Fibroblast of skin of back (primary cell): ENCODE measurements around the gene USP15.

ENCODE experiments used
- DNase-seq: peaks from one replicate; pipeline ENCODE4 v3.0.0-alpha.2; 2013

The USP15 gene

DNA sequence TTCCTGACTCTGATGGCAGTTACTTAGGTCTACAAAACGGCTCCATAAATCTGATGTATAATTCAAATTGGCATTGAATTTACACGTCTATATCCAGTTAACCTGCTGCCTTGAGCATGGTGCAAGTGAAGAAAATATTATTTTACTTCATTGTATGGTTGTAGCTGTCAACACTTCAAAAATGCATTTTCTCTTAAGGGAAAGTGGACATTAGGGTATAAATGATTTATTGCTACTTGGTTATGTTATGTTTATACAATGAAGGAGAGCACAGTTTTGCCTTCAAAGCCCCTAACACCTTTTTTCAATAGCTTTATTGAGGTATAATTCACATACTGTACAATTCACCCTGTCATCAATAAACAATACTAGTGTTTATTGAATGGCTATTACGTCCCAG is 2.0 kb upstream of the USP15 start:
- DNase-seq, result no peak

DNA sequence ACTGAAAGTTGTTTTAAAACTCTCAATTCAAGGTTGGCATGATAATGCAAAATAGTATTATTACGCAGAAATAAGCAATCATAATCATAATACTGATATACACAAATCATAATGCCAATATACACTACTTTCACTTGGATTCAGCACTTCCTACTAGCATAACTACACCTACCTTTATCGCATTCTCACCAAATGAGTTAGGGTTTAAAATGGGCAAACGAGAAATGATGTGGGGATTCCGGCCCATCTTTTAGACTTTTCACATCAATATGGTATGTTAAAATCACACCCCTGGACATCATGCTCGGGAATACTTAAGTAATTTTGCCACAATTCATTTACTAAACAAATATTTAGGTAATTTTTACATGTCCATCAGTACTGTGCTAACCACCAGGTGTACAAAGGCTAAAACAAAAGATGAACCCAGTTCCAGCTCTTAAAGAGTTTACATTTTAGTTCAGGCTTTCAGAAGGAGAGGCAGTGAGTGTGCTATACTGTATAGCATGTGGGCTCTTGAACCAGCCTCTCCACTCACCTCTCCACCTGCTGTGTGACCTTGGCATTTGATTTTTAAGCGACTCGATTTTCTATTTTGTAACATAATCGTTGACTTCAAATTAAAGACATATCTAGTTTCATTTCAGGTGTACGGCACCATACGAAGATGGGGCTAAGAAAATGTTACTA is 1.1 kb upstream of the USP15 start:
- DNase-seq, result no peak

DNA sequence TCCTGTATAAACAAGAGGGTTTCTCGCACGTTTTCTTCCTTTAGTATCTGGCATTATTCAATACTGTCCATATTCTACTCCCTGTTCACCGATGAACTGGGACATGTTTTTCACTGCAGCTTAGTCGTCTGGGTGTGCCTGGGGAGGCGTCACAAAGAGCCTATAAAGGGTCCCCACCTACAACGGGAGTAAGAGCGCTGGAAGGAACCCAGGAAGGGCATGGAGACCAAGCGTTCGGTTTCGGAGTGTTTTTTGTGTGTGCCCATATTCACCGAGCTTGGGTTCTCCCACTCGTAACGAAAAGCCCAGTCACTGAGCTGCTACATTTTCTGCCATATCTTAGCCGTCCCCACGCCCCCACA is 592 bp upstream of the USP15 start:
- DNase-seq, result no peak

DNA sequence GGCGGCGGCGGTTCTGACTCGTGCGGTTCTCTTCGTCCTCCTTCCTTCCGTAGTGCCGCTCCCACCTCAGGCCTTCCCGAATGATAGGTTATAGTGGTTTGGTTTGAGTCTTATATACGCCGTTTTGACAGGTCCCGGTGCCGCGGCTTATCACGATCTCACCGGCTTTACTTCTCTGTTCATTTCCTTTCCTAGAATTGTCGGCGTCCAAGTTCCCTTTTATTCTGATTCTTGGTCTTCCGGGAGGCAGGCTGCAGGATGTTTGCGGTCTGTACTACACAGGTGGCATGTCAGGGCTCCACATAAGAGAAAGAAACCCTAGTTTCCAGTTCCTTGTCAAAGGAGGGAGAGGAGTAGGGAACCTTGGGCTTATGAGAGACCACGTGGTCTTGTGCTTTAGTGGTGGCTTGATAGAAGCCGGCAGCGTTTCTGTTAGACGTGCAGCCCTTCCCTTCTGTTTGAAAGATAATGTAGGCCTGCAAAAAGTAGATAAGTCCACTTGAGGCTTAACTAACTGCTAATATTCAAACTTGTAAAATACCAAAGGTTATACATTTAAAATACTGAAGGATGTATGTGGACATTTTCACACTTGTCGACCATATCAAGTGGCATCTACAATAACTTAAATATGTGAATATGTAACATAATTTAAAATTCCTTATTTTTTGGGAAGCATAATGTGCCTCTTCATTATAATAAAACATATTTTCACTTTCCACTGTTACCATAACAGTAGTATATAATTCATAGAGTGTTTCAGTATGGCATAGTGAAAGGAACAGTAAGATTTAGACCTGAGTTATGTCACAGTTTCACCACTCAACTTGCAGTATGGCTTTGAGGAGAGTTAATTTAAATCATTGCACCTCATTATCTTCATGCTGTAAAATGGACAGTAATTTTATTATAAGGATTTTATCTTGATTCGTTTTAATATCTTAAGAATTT is 804 bp downstream of the USP15 start:
- DNase-seq, result peak; percentile 32

DNA sequence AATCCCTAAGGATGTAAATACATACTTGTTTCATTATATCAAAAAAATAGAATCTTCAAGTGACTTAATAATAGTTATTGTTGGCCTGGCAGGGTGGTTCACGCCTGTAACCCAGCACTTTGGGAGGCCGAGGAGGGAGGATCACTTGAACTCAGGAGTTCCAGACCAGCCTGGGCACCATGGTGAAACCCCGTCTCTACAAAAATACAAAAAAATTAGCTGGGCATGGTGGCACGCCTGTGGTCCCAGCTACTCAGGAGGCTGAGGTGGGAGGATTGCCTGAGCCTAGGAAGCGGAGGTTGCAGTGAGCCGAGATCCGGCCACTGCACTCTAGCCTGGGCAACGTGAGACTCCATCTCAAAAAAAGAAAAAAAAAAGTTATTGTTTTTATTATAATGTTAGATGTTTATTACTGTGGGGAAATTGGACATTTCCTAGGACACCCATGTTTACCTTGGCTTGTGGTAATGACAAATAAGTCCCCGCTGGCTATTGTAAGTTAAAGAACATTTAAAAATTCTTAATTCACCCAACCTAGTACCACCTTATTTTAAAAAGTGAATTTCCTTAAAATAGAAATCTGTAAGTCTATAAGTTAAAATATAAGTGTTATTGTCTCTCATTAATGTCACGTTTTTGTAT is 1.8 kb downstream of the USP15 start:
- DNase-seq, result no peak

DNA sequence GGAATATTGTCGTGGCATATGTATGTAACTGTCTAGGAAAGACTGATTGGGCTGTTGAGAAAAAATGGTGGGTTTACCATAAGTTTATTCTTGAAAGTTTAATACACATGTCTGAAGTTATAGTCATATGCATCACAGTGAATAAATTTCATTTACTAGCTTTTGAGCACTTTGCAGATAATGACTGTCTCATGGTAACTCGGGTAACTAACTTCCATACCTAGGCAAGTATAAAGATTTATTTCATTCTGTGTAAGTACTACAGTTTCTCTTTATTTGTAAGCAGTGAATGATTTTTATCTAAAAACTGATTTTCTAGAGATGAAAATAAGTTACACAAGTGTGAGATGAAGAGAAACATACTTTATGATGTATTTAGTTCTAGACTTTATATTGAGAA is 3.0 kb downstream of the USP15 start:
- no peak for DNase-seq

DNA sequence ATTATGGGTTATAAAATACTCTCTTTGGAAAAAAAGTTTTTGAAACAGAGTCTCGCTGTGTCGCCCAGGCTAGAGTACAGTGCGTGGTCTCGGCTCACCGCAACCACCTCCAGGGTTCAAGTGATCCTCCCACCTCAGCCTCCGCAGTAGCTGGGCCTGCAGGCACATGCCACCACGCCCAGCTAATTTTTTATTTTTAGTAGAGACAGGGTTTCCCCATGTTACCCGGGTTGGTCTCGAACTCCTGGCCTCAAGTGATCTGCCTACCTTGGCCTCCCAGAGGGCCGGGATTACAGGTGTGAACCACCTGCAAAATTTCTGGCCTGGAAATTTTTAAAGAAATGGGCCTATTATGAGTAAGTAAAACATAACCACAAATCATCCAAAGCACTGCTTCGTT is 3.8 kb downstream of the USP15 start:
- no peak for DNase-seq

DNA sequence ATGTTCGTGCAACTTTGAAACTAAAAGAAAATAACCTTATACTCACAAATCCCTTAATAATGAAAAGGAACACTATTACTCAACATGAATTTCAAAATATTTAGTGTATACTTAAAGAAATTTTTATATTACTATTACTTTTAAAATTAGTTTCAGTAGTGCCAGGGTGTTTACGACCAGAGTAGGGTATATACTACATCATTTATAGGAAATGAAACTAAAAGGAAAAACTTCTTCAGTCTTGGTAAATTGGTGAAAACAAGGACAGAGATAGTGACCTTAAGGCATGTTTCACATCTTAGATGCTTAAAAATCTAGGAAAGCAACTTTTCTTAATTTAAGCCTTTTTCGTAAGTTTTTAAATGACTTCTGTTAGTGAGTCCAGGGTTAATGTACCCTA is 4.5 kb downstream of the USP15 start:
- DNase-seq, result no peak

DNA sequence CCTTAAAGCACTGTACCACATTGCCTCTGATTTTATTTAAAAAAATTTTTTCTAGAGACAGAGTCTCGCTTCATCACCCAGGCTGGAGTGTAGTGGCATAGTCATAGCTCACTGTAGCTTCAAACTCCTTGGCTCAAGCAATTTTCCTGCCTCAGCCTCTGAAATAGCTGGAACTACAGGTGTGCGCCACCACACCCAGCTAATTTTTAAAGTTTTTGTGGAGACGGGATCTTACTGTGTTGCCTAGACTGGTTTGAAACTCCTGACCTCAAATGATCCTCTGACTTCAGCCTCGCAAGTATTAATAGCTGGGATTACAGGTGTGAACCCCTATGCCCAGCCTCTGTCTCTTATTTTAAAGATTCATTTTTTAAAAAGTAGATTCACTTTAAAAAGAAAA is 5.3 kb downstream of the USP15 start:
- no peak for DNase-seq

DNA sequence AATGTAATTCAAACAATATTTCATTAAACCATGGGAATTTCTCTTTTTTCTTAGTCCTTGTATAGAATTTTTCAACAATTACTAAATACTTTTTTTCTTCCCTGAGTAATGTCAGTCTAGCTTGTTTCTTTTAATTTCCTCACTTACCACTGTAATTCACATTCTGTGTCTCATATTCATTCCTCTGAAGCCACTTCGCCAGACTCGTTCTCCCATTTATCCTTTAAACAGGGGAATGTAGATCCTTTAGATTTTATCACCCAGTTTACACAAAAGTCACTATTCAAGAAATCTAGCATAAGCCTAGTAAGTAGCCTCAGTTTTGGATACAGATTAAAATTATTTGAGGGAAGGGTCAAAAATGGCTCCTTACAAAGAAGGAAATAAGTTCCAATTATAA is 6.8 kb downstream of the USP15 start:
- no peak for DNase-seq

DNA sequence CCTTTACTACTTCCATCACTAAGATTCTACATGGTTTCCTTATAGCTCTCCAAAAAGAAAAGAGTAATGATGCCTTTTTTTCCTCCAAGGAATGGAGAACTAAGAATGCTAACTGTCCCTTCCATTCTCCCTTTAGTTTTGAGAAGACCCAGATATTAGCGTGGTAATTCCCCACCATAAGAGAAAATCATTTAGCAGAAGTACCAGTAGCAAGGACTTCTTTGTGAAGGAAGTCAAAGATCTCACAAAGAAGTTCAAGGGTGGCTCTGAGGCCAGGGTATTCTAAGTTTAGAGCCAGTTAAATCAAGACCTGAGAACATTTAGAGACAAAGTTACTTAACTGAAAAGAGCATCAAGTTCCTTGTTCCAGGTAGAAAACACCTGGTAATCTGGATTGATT is 7.3 kb downstream of the USP15 start:
- no peak for DNase-seq

DNA sequence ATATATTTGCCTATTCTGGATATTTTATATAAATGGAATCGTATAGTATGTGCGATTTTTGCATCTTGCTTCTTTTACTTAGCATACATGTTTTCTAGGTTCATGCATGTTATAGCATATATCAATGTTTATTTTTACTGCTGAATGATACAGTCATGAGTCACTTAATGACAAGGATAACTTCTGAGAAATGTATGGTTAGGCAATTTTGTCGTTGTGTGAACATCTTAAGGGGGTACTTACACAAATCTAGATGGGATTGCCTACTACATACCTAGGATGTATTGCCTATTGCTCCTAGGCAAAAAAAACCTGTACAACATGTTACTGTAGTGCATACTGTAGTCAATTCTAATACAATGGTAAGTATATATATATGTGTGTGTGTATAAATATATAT is 8.8 kb downstream of the USP15 start:
- peak; percentile 80 for DNase-seq

DNA sequence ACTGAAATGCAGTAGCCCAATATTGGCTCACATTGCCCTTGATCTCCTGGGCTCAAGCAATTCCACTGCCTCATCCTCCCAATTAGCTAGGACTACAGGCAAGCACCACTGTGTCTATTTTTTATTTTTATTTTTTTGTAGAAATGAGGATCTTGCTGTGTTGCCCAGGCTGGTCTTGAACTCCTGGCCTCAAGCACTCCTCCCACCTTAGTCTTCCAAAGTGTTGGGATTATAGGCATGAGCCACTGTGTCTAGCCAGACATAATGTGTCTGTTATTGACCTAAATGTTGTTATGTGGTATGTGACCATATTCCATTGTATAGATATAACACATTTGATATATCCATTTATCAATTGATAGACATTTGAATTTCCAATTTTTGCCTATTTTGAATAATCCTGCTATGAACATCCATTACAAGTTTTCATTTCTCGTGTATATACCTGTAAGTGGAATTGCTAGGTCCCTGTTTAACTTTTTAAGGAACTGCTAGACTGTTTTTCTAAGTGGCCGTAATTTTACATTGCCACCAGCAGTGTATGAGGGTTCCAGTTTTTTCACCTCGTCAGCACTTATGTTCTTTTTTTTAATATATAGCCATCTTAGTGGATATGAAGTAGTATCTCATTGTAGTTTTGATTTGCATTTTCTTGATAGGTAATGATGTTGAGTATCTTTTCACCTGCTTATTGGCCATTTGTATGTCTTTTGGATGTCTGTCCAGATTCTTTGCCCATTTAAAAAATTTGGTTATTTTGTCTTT is 9.4 kb downstream of the USP15 start:
- no peak for DNase-seq

DNA sequence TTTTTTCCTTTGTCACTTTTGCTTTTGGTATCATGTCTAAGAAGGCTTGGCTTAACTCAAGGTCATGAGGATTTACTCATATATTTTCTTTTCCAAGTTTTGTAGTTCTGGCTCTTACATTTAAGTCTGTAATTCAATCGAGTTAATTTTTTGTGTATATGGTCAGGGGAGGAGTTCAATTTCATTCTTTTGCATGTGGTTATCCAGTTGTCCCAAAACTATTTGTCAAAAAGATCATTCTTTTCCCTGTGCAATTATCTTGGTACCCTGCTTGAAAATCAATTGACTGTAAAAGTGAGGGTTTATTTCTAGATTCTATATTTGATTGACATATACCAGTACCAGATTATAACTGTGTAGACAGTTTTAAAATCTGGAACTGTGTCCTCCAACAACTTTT is 10.2 kb downstream of the USP15 start:
- DNase-seq, result no peak

DNA sequence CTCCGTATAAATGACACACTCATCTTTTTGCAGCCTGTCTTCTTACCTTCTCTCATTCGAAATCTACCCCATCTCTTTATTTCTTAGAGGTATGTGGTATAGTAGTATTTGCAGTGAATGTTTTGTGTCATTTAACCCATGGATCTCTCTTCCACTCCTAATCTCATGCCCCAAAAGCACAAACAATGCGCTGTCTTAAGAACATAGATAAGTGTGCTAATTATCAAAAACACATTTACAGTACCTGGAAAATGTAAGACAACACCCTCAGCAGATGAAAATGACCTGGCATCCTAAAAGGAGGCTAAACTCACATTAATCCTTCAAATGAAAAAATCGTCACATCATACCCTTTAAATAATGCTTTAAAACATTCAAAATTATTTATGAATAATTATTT is 10.7 kb downstream of the USP15 start:
- no peak for DNase-seq

DNA sequence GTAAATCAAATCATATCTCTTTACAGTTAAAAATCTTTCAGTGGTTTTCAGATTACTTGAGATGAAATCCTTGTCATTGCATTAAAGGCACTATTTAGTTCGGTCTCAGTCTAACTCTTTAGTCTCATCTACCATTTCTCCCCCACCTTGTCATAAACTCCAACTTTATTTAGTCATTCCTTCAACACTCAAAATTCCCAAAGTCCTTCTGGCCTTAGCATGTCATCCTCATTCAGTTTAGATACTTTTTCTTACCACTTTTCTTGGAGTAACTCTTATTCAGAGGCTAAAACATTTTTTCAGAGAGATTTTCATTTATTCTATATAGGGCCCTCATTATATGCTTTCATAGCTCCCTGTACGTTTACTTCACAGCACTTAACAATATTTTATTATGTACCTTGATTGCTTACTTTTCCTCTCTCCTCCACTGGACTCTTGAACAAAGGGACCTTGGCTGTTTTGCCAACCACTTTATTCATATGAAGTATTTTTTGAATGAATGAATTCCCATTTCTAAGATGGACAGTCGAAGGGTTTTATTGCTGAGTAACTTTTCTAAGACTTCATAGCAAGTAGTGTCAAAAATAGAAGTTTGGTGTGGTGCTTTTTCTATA is 12.8 kb downstream of the USP15 start:
- no peak for DNase-seq

DNA sequence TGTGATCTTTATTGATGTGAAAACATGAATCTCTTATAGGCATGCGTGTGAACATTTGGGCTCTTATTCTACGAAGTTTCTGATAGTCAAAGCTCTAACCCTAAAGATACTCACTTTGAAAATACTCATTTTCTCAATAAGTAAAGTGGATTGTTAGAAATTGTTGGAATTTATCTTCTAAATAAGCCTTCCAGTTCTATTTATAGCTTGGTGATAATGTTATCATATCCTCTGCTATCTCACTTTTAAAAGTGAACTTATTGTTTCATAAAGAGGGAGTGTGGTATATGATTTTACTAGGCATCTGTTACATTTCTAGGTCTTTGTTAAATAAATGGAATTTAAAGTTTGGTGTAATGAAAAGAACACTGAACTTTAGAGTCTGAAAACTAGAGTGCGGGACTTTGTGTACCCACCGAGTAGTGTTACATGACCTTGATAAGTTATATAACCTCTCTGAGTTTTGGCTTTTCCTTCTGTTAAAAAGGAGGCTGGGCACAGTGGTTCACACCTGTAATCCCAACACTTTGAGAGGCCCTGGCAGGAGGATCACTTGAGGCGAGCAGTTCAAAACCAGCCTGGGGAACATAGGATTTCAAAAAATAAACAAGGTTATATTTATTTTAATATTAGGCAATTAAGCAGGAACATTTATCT is 13.6 kb downstream of the USP15 start:
- DNase-seq, result no peak

DNA sequence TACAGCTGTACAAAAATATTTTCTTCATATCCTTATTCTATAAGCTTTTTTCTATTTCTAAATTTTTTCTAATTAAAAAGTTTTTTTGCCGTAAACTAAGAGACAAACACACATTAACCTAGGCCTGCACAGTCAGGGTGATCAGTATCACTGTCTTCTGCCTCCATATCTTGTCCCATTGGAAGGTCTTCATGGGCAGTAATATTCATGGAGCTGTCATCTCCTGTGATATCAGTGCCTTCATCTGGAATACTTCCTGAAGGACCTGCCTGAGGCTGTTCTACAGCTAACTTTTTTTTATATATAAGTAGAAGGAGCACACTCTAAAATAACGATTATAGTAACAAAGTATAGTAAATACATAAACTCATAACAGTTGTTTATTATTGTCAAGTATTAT is 17.8 kb downstream of the USP15 start:
- DNase-seq, result no peak

DNA sequence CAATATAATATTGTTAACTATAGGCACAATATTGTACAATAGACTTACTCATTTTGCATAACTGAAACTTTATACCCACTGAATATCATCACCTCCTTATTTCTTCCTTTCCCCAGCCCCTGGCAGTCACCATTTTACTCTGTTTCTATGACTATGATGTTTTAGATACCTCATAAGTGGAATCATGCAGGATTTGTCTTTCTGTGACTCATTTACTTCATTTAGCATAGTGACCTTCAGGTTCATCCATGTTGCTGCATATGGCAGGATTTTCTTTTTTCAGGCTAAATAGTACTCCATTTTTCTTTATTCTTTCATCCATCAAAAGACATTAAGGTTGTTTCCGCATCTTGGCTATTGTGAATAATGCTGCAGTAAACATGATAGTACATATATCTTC is 18.9 kb downstream of the USP15 start:
- DNase-seq, result no peak

DNA sequence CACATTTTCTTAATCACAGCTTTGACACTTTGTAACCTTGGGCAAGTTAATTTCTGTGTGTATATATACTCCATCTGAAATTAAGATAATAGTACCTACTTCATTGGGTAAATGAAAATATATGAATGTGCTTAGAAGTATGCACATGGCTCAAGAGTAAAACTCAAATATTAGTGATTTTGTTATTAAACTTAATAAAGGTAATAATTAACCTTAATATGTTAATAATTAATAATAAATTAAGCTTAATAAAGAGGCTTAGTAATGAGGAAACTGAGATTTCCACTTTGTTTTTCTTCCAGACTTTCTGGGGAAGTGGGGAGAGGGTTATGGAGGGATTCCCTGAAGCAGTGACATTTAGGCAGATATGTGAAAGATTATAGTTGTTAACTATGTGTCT is 19.8 kb downstream of the USP15 start:
- DNase-seq, result no peak

DNA sequence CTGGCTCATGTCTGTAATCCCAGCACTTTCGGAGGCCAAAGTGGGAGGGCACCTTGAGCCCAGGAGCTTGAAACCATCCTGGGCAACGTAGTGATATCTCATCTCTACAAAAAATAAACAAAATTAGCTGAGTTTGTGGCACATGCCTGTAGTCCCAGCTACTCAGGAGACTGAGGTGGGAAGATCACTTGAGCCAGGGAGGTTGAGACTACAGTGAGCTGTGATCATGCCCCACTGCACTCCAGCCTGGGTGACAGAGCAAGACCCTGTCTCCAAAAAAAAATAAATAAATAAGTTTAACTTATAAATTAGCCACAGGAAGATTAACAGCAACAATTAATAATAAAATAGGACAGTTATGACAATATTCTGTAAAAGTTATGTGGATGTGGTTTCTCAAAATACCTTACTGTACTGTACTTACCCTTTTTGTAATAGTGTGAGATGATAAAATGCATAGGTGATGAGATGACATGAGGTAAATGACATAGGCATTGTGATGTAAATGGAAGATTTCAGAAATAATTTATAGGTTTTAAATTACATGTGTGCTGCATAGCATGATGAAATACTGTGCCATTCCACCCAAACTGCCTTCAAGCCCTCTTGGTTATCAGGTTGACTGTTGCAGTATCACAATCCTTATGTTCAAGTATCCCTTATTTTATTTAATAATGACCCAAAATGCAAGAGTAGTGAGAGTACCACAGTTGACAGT is 22.0 kb downstream of the USP15 start:
- DNase-seq, result no peak
